Gastrocnemius medialis (tissue), 4 donors: ENCODE data around the gene POLR3B.

Source experiments
- POLR2A ChIP-seq, 2 donors: fragments of 450-650 bp; IDR thresholded peaks; one replicate each; pipeline ENCODE4 v1.6.1; 2017; ENCODE audit warnings: antibody characterized with exemption in 2 of 2, mild to moderate bottlenecking in 2 of 2, moderate library complexity in 2 of 2
- TF ChIP-seq, protein P1 (sequence below), 5 experiments: fragments of 450-650 bp in 3 of 5; fragments of 200-600 bp in 2 of 5; sonication (generic) in 2 of 5; IDR thresholded peaks in 4 of 5; conservative IDR thresholded peaks in 1 of 5; 1 replicate in 4 of 5; 2 replicates in 1 of 5; pipeline ENCODE4 v1.5.1; 2016 to 2019; ENCODE audit warnings: antibody characterized with exemption in 5 of 5, mild to moderate bottlenecking in 3 of 5, moderate library complexity in 3 of 5

DNA sequence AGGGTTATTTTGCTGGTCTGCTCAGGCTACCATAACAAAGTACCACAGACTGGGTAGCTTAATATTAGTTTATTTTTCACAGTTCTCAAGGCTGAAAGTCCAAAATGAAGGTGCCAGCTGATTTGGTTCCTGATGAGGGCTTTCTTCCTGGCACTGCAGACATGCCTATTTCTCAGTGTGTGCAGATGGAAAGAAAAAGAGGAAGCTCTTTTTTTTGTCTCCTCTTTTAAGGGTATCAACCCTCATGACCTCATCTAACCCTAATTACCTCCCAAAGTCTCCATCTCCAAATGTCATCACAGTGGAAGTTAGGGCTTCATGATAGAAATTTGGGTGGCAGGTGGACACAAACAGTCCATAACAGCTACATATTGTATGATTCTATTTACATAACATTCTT lies 25.0 kb upstream of the POLR3B start:
- TF ChIP-seq POLR2A (IDR thresholded peaks at IDR 0.05), result no peak
- TF ChIP-seq, protein P1, sequence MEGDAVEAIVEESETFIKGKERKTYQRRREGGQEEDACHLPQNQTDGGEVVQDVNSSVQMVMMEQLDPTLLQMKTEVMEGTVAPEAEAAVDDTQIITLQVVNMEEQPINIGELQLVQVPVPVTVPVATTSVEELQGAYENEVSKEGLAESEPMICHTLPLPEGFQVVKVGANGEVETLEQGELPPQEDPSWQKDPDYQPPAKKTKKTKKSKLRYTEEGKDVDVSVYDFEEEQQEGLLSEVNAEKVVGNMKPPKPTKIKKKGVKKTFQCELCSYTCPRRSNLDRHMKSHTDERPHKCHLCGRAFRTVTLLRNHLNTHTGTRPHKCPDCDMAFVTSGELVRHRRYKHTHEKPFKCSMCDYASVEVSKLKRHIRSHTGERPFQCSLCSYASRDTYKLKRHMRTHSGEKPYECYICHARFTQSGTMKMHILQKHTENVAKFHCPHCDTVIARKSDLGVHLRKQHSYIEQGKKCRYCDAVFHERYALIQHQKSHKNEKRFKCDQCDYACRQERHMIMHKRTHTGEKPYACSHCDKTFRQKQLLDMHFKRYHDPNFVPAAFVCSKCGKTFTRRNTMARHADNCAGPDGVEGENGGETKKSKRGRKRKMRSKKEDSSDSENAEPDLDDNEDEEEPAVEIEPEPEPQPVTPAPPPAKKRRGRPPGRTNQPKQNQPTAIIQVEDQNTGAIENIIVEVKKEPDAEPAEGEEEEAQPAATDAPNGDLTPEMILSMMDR (IDR thresholded peaks at IDR 0.05 in 4 of 5, conservative IDR thresholded peaks at IDR 0.05 in 1 of 5), result no peak
